PC-3 (cell line): ENCODE results near the gene NOC4L. TPM values are rescaled to one million over a fixed set of nuclear protein-coding genes. Genes with fewer than 3 reads are reported as not detected.

ENCODE experiments used
- ATAC-seq: fragments of 200-7000 bp; cut with Tn5 transposase; 2 replicates; pipeline ENCODE4 v1.9.1; 2020; ENCODE audit warnings: mild to moderate bottlenecking, moderate library complexity
- BruUV-seq: library from RNA; stranded (reverse); fragments of 400-500 nt; replicated peaks from 2 replicates; lab custom pipeline; 2021; lab: Mats Ljungman, UMichigan
- CTCF ChIA-PET: fragments of 300-600 bp; sonication (Branson Sonifier 250); formaldehyde crosslinking; loops from one replicate; lab custom pipeline; 2022; ENCODE audit warnings: antibody characterized with exemption; lab: Charles Lee
- POLR2A ChIA-PET: fragments of 300-600 bp; sonication (Branson Sonifier 250); formaldehyde crosslinking; loops from one replicate; lab custom pipeline; 2022; ENCODE audit warnings: antibody characterized with exemption; ENCODE audit not compliant: unreplicated experiment; lab: Charles Lee
- DNase-seq: peaks from one replicate; pipeline ENCODE4 v3.0.0-alpha.2; 2015
- H2AFZ ChIP-seq: fragments of 300-600 bp; sonication (generic); 2 replicates; pipeline ENCODE4 v1.6.0; 2016; ENCODE audit warnings: antibody characterized with exemption, low read length
- H3F3A ChIP-seq: fragments of 300-600 bp; sonication (generic); one replicate; pipeline ENCODE4 v1.6.0; 2017; ENCODE audit warnings: antibody characterized with exemption, low read length, control low read depth, mild to moderate bottlenecking; ENCODE audit not compliant: unreplicated experiment
- H3K27ac ChIP-seq: fragments of 300-600 bp; sonication (generic); 2 replicates; pipeline ENCODE4 v1.5.1; 2016; ENCODE audit warnings: mild to moderate bottlenecking, low read length
- H3K27me3 ChIP-seq: fragments of 300-600 bp; sonication (generic); 2 replicates; pipeline ENCODE4 v1.6.1; 2016; ENCODE audit warnings: low read length, mixed read lengths
- H3K36me3 ChIP-seq: fragments of 300-600 bp; sonication (generic); 2 replicates; pipeline ENCODE4 v1.6.1; 2016; ENCODE audit warnings: low read depth, mixed run types, low read length, mixed read lengths
- H3K4me1 ChIP-seq: fragments of 300-600 bp; sonication (generic); 2 replicates; pipeline ENCODE4 v1.5.1; 2016; ENCODE audit warnings: low read length; ENCODE audit not compliant: insufficient read depth
- H3K4me2 ChIP-seq: fragments of 300-600 bp; sonication (generic); 2 replicates; pipeline ENCODE4 v1.6.0; 2016; ENCODE audit warnings: low read length
- H3K4me3 ChIP-seq: fragments of 300-600 bp; sonication (generic); 2 replicates; pipeline ENCODE4 v1.5.1; 2016; ENCODE audit warnings: mild to moderate bottlenecking, low read length, mixed read lengths
- H3K79me2 ChIP-seq: fragments of 300-600 bp; sonication (generic); 2 replicates; pipeline ENCODE4 v1.6.1; 2017; ENCODE audit warnings: low read length, mixed read lengths
- H3K9ac ChIP-seq: fragments of 300-600 bp; sonication (generic); 2 replicates; pipeline ENCODE4 v1.6.0; 2016; ENCODE audit warnings: mild to moderate bottlenecking, low read length
- H3K9me2 ChIP-seq: fragments of 300-600 bp; sonication (generic); replicated peaks from 2 replicates; pipeline ENCODE4 v1.6.1; 2016; ENCODE audit warnings: mixed run types, low read length, mixed read lengths
- H3K9me3 ChIP-seq: fragments of 300-600 bp; sonication (generic); 2 replicates; pipeline ENCODE4 v1.6.1; 2016; ENCODE audit warnings: low read length, mixed read lengths
- H4K20me1 ChIP-seq: fragments of 300-600 bp; sonication (generic); 2 replicates; pipeline ENCODE4 v1.6.1; 2016; ENCODE audit warnings: low read length, mixed read lengths
- CTCF ChIP-seq: fragments of 300-600 bp; sonication (generic); conservative IDR thresholded peaks from 2 replicates; pipeline ENCODE4 v1.5.1; 2017; ENCODE audit warnings: antibody characterized with exemption, low read depth, mild to moderate bottlenecking, low read length
- EZH2 ChIP-seq: fragments of 300-600 bp; sonication (generic); IDR thresholded peaks from one replicate; pipeline ENCODE4 v1.6.1; 2017; ENCODE audit warnings: antibody characterized with exemption, mild to moderate bottlenecking, low read length; ENCODE audit not compliant: unreplicated experiment
- EZH2phosphoT487 ChIP-seq: fragments of 300-600 bp; sonication (generic); IDR thresholded peaks from 2 replicates; pipeline ENCODE4 v1.6.1; 2018; ENCODE audit warnings: mild to moderate bottlenecking, antibody characterized with exemption, low read length, borderline replicate concordance
- intact Hi-C: fragments of 100-400 bp; cut with micrococcal nuclease; formaldehyde crosslinking; loops from 2 replicates; pipeline ENCODE4 v1.9.0; 2023
- total RNA-seq: library from RNA; depleted of rRNA; stranded (reverse); fragments of >200 nt; gene quantifications from 2 replicates; pipeline ENCODE4 v1.2.3, GENCODE V29; 2014

NOC4L gene
- total RNA-seq, 1 experiment from 2014 or later, result 44.4 TPM

- ChIA-PET CTCF (no interaction called here), POLR2A (no interaction called here)
- ATAC-seq (no peak), DNase-seq (no peak)
- Histone ChIP-seq H3K79me2 (no peaks in the 10 kb centered on the region), H3K4me1 (no peaks in the 10 kb centered on the region), H3K9me3 (no peaks in the 10 kb centered on the region), H3F3A (no peaks in the 10 kb centered on the region), H3K4me2 (no peak overlapping the region), H3K27ac (no peak overlapping the region), H3K9me2 (no peaks in the 10 kb centered on the region), H3K9ac (no peak overlapping the region), H3K36me3 (no peaks in the 10 kb centered on the region), H2AFZ (no peak overlapping the region), H4K20me1 (no peaks in the 10 kb centered on the region), H3K4me3 (no peak overlapping the region), H3K27me3 (no peaks in the 10 kb centered on the region)
- intact Hi-C loops, result no loop called here
- TF ChIP-seq CTCF (no peak), EZH2phosphoT487 (no peak), EZH2 (no peak)
- no TSS peak for BruUV-seq
These were observed 52.0 kb downstream of the NOC4L start for GRCh38 chr12:132196038-132196872.

DNA sequence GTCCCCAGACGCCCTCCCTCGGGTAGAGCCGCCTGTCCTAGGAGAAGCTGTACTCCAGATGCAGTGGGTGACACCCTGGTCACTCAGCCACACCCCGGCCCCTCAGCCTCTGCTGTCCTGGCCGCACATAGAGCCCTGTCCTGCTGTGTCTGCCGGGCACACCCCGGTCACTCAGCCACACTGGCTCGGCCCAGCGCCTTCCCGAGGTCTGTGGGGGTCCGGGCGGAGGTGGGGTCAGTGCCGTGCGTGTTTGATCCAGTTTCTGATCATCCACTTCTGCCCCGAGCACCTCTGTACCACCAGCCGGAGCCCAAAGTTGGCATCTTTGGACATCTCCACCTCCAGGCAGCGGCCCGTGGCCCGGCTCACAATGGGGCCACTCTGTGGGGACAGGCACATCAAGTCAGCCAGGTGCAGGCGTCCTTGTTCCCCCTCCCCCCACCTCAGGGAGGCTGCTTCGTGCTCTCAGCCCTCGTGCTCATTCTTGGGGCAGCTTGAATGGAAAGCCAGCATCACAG lies 52.7 kb downstream of the NOC4L start:
- Histone ChIP-seq H2AFZ (no peak overlapping the region), H4K20me1 (no peaks in the 10 kb centered on the region), H3K27me3 (no peaks in the 10 kb centered on the region), H3K4me1 (no peaks in the 10 kb centered on the region), H3K9ac (no peak overlapping the region), H3K9me2 (no peaks in the 10 kb centered on the region), H3K79me2 (no peaks in the 10 kb centered on the region), H3K36me3 (no peaks in the 10 kb centered on the region), H3F3A (no peaks in the 10 kb centered on the region), H3K4me2 (no peak overlapping the region), H3K4me3 (no peak overlapping the region), H3K9me3 (no peaks in the 10 kb centered on the region), H3K27ac (no peak overlapping the region)
- DNase-seq, result no peak
- ChIA-PET CTCF (no interaction called here), POLR2A (no interaction called here)
- intact Hi-C loops, result no loop called here
- TF ChIP-seq EZH2, result no peak
- no peak for TF ChIP-seq EZH2phosphoT487
- TF ChIP-seq CTCF, result no peak
- BruUV-seq, result no TSS peak
- no peak for ATAC-seq
